Skeletal muscle satellite cell (primary cell): ENCODE data around the gene CYB561D2.

Experiments used
- H3K27me3 ChIP-seq: 2 replicates; pipeline ENCODE4 v1.7.0; 2013; ENCODE audit warnings: low read length; ENCODE audit not compliant: control insufficient read depth, insufficient read depth
- H3K36me3 ChIP-seq: 2 replicates; pipeline ENCODE4 v1.7.0; 2013; ENCODE audit warnings: mild to moderate bottlenecking, control low read depth, low read length; ENCODE audit not compliant: insufficient read depth
- H3K4me1 ChIP-seq: 2 replicates; pipeline ENCODE4 v1.7.0; 2013; ENCODE audit warnings: low read length; ENCODE audit not compliant: control insufficient read depth, insufficient read depth
- H3K4me2 ChIP-seq: 2 replicates; pipeline ENCODE4 v1.7.0; 2013; ENCODE audit warnings: mild to moderate bottlenecking, low read length
- H3K4me3 ChIP-seq: 2 replicates; pipeline ENCODE4 v1.7.0; 2013; ENCODE audit warnings: low read length
- H3K9ac ChIP-seq: 2 replicates; pipeline ENCODE4 v1.7.0; 2013; ENCODE audit warnings: mild to moderate bottlenecking, low read depth, low read length, moderate library complexity
- H3K9me3 ChIP-seq: replicated peaks from 2 replicates; pipeline ENCODE4 v1.7.0; 2013; ENCODE audit warnings: mild to moderate bottlenecking, control low read depth, low read length

The CYB561D2 gene

DNA sequence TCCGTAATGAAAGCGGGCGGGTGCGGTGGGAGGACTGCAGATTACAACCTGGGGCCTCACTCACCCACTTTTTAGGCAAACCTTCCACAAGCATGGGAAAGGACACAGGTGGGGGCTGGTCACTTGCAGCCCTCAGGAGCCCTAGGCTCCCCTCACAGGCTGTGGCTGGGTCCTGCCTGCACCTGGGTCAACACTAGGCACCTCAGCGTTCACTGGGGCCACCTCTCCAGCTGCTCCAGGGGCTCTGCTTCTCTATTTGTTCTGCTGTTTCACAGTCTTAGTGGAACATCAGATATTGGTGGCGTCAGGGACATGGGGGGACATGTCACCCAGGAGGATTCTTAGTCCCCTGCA, 38.7 kb downstream of the CYB561D2 start:
- Histone ChIP-seq H3K4me2 (no peak overlapping the region), H3K36me3 (no peaks in the 10 kb centered on the region), H3K4me1 (no peaks in the 10 kb centered on the region), H3K9ac (no peak overlapping the region), H3K9me3 (no peaks in the 10 kb centered on the region), H3K4me3 (no peak overlapping the region), H3K27me3 (peaks cover 66% of the 10 kb centered on the region)

DNA sequence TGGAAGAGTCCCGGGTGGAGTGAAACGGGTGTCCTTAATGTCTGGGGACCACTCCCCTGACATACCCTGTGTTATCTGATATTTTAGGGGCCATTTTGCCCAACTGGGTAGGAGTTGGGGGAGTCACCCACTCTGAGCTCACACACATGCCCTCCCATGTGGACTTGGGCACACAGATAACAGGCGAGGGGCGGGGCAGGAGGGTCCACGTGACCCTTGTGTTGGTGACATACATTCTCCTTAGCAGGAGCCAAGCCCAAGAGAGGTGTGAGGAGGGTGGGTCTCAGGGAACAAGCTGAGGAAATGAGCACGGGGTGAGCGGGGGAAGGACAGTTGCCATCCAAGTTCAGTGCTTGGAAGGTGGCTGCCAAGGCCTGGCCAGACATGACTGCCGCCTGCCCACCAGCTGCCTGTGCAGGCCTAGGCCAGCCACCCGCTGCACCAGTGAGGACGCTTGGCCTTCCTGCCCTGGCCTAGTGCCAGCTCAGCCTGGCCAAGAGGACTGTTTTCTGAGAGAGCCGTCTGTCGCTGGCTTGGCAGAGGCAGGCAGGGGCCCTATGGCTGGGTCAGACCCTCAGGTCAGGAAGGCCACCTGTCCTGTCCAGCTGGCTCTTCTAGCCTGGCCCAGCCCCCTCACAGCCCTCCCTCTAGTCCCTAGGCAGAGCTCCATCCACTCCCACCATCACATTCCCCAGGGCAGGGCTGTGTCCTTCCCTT, 40.0 kb downstream of the CYB561D2 start:
- H3K4me2 ChIP-seq: no peak overlapping the region
- no peaks in the 10 kb centered on the region for H3K36me3 ChIP-seq
- H3K9ac ChIP-seq: no peak overlapping the region
- no peaks in the 10 kb centered on the region for H3K9me3 ChIP-seq
- peaks cover 71% of the 10 kb centered on the region for H3K27me3 ChIP-seq
- H3K4me3 ChIP-seq: no peak overlapping the region
- no peaks in the 10 kb centered on the region for H3K4me1 ChIP-seq

DNA sequence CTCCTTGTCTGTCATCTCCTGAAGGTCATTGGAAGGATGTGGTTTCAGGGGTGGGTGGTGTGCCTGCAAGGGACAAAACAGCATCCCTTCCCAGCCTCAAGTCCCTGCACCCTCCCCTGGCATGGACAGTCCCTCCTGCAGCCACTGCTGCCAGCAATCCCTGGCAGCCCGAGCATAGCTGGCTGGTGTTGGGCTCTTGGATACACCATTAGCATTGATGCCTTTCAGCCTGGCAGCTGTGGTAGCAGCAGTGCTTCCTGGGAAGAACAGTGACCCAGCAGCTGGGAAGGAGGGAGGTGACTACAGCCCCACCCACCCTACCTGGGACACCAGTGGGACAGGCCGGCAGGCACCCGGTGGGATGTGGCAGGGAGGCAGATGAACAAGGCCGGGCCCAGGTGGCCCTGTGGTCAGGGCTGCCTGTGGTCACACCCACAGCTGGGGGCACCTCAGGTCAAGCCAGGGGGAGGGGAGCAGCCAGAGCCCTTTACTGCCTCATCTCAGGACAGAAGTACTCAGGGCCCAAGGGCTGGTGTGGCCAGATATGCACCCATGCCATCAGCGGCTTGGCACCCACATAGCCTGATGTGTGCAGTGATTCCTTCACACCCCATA, 41.5 kb downstream of the CYB561D2 start:
- Histone ChIP-seq H3K9me3 (no peaks in the 10 kb centered on the region), H3K36me3 (no peaks in the 10 kb centered on the region), H3K4me2 (no peak overlapping the region), H3K27me3 (peaks cover 64% of the 10 kb centered on the region), H3K4me3 (no peak overlapping the region), H3K4me1 (no peaks in the 10 kb centered on the region), H3K9ac (no peak overlapping the region)

DNA sequence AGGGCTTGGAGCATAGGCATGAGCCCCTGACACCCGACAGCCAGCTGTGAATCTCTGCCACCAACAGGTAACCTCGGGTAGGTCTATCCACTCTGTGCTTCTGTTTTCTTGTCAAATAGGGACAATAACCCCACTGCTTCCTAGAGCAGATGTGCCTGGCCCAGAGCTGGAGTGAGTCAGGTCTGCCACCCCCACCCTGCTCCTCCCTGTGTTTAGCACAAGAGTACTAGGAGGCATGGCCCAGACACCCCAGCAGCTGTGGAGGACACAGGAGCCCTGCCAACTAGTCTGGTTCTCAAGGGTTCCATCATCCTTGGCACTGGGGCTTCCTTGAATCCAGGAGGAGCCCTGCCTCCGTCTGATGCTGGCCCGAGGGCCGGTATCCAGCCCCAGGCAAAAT, 42.4 kb downstream of the CYB561D2 start:
- H3K9me3 ChIP-seq: no peaks in the 10 kb centered on the region
- no peaks in the 10 kb centered on the region for H3K4me1 ChIP-seq
- no peak overlapping the region for H3K4me2 ChIP-seq
- H3K27me3 ChIP-seq: peaks cover 57% of the 10 kb centered on the region
- no peaks in the 10 kb centered on the region for H3K36me3 ChIP-seq
- H3K4me3 ChIP-seq: no peak overlapping the region
- no peak overlapping the region for H3K9ac ChIP-seq

DNA sequence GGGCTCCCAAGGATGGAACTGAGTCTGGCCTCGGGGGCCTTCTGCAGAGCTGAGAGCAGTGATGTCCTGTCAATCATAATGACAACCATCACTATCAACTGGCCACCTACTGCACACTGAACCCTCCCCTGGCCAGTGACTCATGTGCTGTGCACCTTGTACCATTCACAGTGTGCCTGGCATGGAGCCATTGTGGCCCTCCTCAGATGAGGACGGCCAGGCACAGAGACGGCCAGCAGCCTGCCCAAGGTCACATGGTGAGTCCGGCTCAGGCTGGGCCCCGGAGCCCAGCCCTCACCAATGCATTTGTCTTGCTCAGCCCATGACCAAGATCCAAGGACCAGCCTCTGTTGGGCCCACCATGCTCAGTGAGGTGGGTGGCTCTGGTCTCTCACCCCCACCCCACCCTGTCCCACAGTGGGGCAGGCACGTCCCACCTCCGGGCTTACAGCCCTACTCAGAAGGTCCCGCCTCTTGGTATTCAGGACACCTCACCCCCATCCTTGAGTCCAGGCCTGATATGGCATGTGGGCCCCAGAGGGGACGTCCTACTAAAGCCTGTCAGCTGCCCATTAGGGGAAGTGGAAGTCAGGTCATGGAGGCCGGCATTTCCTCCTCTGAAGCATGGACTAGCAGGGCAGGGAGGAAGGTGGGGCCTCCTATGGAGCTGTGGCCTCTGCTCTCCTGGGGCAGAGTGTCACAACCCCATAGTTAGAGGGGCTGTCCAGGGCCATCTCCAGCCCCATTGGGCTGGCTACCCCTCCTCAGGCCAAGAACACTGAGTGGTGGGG, 44.6 kb downstream of the CYB561D2 start:
- Histone ChIP-seq H3K27me3 (peaks cover 56% of the 10 kb centered on the region), H3K36me3 (no peaks in the 10 kb centered on the region), H3K9ac (no peak overlapping the region), H3K4me2 (no peak overlapping the region), H3K9me3 (no peaks in the 10 kb centered on the region), H3K4me1 (no peaks in the 10 kb centered on the region), H3K4me3 (no peak overlapping the region)

DNA sequence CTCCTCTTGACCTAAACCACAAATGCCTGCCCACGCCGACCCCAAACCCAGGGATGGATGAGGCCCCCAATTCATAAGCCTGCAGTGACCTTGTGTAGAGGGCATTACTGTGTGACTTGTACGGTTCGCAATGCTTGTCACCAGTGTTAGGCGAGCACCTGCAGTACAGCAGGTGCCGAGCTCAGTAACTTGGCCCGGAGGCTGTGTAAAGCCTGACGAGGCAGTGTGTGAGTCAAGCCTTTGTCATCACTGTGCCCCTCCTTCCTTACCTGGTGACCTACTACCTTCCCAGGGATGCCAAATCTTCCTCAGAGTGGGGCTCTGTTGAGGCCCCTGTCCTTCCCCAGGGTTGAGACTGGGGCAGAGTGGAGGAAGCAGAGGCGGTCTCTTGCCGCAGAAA, 45.8 kb downstream of the CYB561D2 start:
- Histone ChIP-seq H3K4me3 (no peak overlapping the region), H3K36me3 (no peaks in the 10 kb centered on the region), H3K27me3 (peaks cover 48% of the 10 kb centered on the region), H3K4me2 (no peak overlapping the region), H3K9ac (no peak overlapping the region), H3K9me3 (no peaks in the 10 kb centered on the region), H3K4me1 (no peaks in the 10 kb centered on the region)

DNA sequence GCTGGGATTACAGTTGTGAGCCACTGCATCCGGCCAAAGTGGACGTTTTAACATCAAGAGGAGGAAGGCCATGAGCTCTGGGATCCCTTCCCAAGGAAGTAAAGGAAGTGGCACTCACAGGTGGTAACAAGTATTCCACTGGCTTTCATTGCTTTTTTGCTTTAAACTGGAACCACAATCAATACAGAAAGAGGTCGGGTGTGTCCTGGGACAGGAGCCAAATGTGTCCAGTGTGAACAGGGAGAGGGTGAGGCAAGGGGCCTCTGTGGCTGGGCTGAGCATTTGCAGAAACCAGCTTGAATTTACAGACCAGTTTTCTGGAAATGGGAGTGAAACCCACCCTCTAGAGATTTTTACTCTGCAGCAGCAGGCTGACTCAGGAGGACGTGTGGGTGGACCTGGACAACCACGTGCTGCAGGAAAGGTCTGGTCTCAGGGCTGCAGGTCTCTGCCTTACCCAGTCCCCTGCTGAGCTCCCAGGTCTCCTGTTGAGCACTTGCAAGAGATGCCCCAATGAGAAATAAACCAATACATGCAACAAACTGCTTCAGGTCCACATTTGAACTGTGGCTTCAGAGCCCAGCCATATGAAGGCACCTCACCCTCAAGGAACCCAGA, 51.4 kb downstream of the CYB561D2 start:
- Histone ChIP-seq H3K4me1 (no peaks in the 10 kb centered on the region), H3K9me3 (no peaks in the 10 kb centered on the region), H3K9ac (no peak overlapping the region), H3K27me3 (peaks cover 32% of the 10 kb centered on the region), H3K4me2 (no peak overlapping the region), H3K36me3 (no peaks in the 10 kb centered on the region), H3K4me3 (no peak overlapping the region)
